NCI-H1436 treated with DMSO at 0.1 percent for 48 hours (cell line): ENCODE results near the gene LRRC25.

Source experiments
- DNase-seq: peaks from one replicate; lab custom pipeline; 2025; lab: John Stamatoyannopoulos, UW

LRRC25 gene

DNA sequence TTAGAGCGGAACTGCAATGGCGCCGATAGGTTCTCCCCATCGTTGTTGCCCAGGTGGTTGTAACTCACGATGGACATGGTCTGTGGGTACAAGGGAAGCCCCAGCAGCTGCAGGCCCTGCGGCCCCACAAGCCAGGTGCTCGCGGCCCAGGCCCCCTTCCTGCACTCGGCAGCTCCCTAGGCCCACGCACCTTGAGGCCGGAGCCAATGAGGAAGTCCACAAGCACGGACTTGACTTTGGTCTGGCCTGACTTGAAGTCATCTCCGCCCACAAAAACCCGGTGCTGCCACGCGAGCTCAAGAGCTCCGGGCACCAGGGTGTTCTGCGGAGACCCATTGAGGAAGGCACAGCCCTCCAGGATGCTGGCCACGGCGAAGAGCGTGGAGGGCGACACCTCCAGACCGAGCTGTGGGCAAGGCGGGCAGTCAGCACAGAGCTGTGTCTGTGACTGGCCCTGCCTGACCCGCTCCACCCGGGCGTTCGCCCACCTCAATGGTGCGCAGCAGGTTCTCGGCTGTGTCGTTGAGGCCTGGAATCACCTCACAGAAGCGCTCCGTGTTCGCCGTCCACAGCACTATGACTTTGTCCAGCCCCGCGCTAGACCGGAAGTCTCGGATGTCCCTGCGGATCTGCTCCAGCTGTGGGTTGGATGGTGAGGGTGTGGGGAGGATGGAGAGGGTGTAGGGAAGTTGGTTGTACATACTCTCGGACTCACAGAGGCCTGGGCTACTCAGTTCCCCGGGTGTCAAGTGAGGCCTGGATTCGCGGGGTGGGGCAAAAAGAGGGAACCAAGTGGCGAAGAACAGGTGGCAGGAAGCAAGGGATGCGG lies 38.6 kb upstream of the LRRC25 start:
- no peak for DNase-seq

DNA sequence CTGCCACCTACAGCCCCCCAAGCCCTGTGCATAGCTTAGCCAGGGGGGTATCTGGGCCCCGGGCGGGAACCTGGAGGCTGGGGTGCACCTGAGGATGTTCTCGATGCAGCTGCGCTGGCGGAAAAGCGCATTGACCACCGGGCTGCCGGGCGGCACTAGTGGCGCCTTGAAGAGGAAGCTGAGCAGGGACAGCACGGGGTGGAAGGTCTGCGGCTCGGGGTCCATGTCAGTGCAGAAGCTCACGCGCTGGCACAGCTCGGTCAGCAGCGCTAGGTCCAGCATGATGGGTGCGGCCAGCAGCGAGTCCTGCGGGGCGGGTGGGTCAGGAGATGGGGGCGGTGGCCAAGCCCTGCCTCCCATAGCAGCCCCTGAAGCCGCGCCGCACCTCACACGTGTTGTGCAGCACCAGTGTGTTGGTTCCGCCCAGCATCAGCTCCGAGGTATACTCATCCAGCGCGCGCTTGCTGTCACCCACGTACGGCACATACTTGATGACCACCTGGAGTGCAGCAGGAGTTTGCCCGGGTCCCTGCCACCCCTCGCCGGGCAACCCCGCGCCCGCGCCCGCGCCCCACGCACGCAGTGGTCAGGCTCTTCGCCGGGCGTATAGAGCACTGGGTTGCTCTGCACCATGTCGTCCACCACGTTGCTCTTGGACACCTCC lies 37.9 kb upstream of the LRRC25 start:
- DNase-seq, result no peak

DNA sequence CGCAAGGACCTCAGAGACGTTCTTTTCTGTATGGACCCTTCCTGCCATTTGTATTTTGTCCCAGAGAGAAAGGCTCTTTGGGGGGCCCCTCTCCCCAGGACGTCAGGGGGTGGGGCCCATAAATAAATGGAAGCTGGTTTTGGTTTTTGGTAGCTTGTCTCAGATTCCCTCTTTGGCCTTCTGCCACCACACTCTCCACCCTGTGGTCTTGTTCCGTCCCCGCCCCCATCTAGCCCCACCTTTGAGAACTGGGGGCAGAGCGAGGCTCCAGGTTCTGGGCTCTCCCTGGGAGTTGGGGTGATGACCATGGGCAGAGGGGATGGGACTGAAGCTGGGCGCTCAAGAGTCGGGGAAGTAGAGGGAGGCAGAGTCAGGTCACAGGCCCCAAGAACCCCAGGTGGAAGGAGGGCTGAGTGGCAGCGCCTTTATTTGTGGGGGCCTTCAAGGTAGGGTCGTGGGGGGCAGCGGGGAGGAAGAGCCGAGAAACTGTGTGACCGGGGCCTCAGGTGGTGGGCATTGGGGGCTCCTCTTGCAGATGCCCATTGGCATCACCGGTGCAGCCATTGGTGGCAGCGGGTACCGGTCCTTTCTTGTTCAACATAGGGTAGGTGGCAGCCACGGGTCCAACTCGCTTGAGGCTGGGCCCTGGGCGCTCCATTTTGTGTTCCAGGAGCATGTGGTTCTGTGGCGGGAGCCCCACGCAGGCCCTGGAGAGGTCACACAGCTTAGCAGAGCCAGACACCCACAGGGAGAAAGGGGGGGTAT lies 37.2 kb upstream of the LRRC25 start:
- no peak for DNase-seq

DNA sequence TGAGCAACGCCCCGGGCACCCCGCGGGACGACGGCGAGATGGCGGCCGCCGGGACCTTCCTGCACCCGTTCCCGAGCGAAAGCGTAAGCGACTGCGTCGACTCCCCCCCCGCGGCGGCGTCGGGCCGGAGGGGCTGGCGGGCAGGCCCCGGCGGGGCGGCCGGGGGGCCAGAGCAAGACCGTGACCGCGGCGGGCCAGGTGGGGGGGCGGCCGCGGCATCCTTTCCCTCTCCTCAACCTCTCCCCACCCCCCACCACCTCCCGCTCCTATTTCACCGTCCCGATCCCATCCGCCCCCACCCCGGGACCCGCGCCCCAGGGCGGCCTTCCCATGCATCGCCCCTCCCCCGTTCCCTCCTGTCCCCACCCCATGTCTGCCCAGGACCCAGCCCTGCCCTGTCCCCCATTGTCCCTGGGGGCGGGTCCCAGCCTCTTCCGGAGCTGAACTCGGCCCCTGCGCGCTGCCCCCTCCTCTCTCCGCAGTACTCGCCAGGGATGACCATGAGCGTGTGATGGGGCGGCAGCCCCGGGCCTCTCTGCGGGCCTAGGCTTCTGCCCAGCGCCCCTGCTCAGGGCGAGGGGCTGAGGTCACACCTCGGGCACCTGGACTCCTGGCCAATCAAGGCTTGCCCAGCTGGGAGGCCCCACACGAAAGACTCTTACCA lies 36.4 kb upstream of the LRRC25 start:
- no peak for DNase-seq

DNA sequence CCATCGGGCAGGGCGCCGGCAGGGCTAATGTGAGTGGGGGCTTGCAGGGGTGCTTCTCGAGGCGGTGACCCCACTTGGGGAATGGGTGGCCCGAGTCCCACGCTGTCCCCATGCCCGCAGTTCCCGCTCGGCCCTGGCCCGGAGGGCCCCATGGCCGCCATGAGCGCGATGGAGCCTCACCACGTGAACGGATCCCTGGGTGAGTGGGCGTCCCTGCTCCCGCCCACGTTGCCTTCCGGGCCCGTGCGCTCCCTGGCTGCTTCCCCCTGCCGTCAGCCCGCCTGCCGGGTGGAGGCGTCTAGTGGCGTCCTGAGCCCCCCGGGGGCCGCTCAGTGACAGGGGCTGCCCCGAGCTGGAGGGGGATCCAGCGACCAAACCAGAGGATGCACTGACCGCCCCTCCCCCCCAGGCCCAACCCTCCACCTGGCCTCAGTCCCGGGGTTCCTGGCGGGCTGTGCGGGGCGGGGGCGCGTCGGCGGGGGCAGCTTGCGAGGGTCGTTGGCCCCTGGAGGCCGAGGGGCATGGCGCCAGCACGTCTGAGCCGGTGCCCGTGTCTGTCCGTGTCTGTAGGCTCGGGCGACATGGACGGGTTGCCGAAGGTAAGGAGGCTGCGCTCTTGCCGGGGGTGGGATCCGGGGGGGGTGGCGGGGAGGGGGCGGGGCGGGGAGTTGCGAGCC lies 35.7 kb upstream of the LRRC25 start:
- DNase-seq, result no peak

DNA sequence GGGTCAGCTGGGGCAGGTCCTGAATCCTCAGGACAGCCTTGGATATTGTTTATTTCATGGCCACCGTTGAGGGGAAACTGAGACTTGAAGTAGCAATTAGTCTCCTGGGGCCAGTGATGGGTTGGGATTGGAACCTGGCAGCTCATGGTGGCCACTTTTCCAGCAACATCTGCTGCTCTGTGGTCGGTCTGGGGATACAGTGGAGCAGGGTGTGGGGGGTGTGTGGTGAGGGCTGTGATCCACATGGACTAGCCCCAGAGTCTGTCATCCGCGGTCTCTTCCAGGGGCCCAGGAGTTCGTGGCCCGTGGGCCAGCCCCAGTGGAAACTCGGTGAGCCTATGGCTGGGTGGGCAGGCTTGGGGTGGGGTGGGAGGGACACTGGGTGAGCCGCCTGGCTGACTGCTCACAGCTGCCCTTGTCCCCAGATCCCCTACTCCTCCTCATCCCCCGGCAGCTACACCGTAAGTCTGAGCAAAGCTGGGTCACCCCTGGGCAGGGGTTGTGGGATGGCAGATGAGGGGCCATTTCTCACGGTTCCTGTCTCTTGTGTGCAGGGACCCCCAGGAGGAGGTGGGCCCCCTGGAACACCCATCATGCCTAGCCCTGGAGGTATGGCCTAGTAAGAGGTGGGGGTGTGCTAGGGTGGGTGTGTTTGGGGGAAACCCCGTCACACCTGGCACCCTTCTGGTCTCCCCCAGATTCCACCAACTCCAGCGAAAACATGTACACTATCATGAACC lies 35.0 kb upstream of the LRRC25 start:
- DNase-seq, result no peak

DNA sequence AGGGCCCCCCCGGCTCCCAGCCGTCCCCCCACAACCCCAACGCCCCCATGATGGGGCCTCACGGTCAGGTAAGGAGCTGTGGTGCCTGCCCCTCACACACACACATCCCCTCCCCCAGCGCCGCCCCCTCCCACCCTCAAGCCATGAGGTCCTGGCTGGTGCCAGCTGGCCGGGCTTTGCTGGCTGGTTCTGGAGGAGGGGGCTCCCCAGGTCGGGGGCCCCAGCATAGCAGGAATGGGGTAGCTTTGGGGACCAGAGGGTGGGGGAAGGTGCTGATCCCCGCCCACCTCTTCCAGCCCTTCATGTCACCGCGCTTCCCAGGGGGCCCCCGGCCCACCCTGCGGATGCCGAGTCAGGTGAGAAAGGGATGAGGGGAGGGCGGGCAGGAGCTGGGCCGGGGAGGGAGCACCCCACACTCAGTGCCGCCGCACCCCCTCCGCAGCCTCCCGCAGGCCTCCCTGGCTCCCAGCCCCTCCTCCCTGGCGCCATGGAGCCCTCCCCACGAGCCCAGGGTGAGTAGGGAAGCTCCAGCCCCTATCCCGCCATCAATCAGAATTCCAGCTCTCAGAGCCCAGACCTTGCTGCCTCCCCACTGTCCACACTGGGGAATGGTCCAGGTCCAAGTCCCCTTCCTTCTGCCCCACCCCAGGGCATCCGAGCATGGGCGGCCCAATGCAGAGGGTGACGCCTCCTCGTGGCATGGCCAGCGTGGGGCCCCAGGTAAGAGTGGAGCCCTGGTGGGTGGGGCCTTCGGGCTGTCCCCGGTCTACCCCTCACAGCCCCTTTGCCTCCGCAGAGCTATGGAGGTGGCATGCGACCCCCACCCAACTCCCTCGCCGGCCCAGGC lies 34.2 kb upstream of the LRRC25 start:
- no peak for DNase-seq

DNA sequence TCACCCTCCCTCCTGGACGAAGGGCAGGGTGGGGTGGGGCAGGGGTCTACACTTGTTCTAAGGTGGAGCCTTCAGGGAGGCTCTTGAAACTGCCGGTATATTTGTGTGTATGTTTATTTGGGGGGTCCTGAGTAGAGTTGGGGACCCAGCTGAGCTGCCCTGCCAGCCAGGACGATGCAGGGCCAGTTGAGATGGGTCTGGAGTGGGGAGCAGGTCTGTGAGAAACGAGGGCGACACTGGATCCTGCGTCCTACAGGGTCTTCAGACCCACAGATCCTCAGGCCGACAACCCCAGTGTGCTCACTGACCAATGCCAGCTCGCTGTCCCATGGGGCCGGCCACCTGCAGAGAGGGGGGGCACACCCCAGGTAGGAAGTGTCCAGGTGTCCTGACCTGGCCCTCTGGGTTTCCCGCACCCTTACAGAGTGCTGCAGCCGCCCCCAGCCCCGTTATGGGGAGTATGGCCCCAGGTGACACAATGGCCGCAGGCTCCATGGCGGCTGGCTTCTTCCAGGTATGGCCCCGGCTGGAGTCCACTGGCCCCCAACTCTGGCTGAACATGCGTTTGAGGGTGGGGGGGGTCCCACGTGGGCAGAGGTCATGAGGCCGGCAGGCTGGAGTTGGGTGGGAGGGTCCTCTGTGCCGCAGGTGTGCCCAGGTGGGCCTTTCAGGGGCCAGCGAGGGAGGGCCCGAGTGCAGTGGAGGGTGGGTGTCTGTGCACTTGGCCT lies 33.2 kb upstream of the LRRC25 start:
- DNase-seq, result no peak

DNA sequence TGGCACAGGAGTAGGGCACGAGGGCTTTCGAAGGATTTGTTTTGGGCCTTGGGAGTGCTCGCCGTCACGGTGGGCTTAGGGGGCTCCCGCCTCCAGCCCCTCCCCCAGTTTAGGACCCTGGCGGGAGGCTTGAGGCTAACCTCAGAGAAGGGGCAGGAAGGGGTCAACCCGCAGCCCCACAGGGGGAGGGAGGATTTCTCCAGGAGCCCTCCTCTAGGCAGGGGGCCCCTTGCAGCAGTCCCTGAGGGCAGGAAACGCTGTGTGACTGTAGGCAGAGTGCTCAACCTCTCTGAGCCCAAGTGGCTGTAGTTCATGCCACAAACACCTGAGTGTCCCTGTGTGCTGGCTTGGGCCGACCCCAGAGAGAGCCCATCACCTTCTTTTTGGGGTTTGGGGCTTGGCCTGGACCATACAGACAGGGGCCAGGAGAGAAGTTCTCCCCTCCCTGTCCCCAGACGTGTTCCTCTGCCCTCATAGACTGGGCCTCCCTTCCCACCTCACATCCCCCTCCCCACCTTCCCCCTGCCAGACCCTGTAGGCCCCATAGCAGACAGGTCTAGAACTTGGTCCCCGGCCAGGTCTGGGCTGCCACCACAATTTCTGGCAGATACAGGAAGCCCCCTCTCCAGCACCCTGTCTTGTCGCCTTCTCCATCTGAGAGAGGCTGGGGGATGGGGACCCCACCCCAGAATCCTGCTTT lies 32.4 kb upstream of the LRRC25 start:
- no peak for DNase-seq

DNA sequence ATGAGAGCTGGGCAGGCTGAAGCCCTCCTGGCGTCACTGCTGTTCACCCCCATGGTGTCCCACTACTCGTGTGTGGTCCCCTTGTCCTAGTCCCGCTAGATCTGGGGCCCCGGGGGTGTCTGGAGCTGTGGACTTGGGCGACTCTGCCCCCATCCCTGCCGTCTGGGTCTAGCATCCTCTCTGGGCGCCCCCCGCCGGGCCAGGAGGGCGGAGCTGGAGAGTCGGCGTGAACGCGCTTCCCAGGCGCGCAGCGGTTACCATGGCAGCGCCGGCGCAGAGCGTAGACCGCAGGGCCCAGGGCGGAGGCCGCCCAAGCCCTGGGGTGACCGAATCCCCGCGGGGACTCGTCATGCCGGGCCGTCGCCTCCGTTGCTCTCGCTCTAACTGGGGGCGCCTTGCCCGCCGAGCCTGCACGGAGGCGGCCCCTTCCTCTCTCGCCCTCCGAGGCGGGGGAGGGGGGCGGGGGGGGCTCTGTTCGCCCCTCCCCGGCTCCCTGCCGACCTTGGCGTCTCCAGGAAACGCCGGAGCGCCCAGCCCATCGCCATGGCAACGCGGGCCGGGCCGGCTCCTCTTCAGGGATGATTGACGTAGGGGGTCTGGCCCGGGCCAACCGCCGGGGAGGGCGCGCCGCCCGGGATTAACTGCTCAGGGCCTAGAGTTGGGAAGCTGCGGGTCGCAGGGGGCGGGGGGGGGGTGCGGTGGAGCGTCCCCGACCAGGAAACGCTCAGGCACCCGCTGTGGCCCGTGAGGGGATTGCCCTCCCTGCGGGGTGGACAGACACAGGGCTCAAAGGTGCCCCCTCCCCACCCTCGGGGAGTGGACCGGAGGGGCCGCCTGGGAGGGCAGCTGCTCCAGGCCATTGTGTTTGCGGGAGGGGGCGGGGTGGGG lies 31.6 kb upstream of the LRRC25 start:
- peak; percentile 43 for DNase-seq

DNA sequence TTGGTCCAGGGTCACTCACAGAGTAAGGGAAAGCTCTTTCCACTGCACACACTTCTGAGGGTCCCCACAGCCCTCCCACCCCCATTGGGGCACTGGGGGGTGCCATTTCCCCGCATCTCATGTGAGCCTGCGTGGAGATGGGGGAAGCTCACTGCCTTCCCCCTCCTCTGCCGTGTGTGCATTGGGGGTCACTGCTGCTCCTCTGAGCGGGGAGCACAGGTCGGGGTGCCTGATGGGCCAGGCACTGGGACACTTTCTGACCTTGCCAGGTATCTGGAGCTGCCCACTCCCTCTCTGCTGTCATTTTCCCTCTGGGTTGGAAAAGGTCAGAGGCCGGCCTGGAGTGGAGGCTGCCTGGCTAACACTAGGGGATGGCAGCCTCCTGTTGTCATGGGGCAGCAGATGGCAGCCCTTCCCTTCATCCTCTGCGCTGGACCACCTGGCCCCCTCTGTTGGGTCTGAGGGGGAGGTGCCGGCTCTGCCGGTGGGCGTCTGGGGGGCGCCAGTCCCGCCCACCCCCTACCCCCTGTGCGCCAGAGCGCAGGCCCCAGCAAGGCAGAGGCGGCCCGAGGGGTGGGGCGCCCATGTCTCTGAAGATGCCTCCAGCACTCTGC lies 30.9 kb upstream of the LRRC25 start:
- no peak for DNase-seq

DNA sequence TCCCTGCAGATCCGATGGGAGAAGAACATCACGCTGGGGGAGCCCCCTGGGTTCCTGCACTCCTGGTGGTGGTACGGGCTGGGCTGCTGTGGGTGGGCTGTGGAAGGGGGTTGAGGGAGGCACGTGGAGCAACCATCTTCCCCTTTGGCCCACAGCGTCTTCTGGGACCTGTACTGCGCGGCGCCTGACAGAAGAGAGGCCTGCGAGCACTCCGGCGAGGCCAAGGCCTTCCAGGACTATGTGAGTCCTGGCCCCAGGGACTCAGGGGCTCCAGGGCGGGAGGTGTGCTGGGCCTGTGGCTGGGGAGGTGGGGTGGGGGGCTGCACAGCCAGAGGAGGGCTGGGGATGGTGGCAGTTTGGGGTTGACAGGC lies 30.3 kb upstream of the LRRC25 start:
- no peak for DNase-seq

DNA sequence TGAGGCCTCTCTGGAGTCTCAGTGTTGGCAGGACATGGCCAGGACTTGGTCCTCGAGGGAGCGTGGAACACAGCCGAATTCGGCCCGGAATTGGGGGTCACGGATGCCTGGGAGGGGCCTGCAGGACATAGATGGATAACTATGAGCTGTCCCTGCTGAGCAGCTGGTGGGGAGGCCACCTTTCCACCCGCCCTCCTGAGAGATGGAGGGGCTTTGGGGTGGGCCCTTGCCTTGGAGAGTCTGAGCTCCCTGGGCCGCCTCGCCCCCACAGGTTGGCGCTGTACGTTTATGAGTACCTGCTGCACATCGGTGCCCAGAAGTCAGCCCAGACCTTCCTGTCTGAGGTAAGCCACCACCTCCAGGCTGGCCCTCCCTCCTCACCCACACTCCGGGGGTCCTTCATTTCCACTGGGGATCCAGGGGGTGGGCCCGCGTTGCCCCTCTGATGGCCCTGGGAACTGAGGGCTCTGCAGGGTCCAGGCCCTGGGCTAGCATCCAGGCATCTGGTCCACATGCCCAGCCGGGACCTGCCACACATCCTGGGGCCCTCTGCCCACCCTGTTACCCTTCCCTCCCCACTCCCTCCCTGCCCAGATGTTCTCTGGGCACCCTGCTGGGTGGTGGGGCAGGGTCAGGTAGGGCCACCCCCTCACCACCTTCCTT lies 29.8 kb upstream of the LRRC25 start:
- no peak for DNase-seq

DNA sequence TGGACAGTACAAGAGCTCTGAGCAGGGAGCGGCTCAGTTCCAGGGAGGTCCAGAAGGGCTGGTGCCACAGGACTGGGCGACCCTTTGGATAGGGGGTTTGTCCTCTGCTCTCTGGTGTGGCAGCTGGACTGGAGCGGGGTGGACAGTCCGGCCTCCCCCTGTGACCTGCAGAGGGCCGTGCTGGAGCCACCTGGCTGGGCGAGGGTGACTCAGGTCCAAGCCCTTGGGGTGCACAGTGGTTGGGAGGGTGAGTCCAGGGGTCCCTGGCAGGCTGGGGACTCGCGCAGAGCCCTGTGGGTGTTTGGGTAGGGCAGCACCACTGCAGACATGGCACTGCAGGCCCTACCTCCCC lies 29.0 kb upstream of the LRRC25 start:
- no peak for DNase-seq

DNA sequence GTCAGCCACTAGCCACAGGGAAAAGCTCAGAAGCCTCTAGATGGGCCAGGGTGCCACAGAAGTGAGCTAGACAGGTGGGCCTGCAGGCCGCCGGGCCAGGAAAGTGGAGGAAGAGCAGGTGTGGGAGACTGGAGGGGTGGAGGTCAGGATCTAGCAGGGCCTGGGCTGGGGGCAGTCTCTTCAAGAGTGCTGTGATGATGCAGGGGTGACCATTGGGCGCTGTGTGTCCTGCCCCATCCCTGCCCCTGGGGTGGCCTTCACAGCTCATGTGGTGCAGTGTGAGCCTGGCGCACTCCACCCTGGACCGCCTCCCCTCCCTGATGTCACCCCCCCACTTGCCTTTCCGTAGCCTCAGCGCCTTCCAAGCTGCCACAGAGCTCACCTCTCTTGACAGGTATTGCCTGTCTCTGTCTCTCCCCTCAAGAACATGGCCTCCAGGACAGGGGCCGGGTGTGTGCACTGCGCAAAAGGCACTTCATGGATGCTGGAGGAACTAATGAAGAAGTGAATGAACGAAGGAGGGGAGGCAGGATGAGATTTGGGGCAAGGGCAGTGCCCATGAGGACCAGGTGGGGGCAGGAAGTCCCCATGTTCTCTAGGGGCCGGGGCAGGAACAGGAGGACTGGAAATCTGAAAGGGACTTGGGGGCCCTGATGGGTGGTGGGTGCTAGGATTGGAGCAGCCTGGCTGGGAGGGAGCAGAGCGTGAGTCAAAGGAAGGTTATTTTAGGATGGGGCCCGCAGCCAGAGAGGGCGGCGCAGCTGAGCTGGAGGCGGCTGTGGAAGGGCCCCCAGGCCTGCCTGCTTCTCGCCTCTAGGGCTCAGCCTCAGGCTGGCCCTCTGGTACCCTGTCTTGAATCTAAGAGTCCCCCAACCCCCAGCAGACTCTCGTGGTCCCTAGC lies 28.3 kb upstream of the LRRC25 start:
- DNase-seq, result no peak
